ENCODE measurements around the gene NET1.

NET1 gene

GRCh38 chr10:5500162-5500670 is 87.9 kb downstream of the NET1 start:
- no peak for DNase-seq (ENCODE audit: low spot score)

GRCh38 chr10:5500910-5501309 is 88.6 kb downstream of the NET1 start:
- DNase-seq (ENCODE audit: low spot score): no peak

GRCh38 chr10:5502061-5502521 is 89.7 kb downstream of the NET1 start:
- no peak for DNase-seq (ENCODE audit: low spot score)

- DNase-seq (ENCODE audit: low spot score): no peak
These were observed 90.5 kb downstream of the NET1 start for GRCh38 chr10:5502571-5503476.

GRCh38 chr10:5503477-5503835 is 91.1 kb downstream of the NET1 start:
- DNase-seq (ENCODE audit: low spot score): no peak

- DNase-seq (ENCODE audit: low spot score): no peak
These were observed 92.1 kb downstream of the NET1 start for GRCh38 chr10:5504146-5505072.

- no peak for DNase-seq (ENCODE audit: low spot score)
These were observed 93.9 kb downstream of the NET1 start for GRCh38 chr10:5506246-5506645.

- no peak for DNase-seq (ENCODE audit: low spot score)
These were observed 94.6 kb downstream of the NET1 start for GRCh38 chr10:5506751-5507648.

- DNase-seq (ENCODE audit: low spot score): no peak
These were observed 95.3 kb downstream of the NET1 start for GRCh38 chr10:5507649-5508131.

- no peak for DNase-seq (ENCODE audit: low spot score)
These were observed 95.8 kb downstream of the NET1 start for GRCh38 chr10:5508161-5508604.

All from Ammon's horn (tissue), 1 donor.